Measurements from ENCODE around the gene BACE1-AS.
A peak's percentile ranks its signal among the peaks of the same experiment; 100 is the strongest.

Gene BACE1-AS

DNA sequence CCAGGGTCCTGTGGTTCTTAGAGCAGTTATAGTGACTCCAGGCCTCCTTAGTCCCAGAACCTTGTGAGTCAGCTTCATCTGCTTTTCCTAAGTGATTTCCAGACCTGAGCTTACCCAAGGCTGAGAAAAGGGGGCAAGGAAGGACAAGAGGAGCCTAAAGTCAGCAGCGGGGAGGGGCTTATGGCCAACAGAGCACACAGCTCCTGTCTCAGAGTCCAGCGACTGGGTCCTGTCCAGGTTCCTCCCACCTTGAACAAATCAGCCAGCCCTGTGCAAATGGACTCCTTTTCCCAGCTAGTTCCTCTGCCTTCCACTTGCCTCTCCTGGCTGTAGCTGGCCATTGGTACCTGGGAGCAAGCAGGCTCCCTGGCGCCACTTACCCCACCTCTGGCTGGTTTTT is 14.0 kb downstream of the BACE1-AS start:
- TF ChIP-seq, protein P1, sequence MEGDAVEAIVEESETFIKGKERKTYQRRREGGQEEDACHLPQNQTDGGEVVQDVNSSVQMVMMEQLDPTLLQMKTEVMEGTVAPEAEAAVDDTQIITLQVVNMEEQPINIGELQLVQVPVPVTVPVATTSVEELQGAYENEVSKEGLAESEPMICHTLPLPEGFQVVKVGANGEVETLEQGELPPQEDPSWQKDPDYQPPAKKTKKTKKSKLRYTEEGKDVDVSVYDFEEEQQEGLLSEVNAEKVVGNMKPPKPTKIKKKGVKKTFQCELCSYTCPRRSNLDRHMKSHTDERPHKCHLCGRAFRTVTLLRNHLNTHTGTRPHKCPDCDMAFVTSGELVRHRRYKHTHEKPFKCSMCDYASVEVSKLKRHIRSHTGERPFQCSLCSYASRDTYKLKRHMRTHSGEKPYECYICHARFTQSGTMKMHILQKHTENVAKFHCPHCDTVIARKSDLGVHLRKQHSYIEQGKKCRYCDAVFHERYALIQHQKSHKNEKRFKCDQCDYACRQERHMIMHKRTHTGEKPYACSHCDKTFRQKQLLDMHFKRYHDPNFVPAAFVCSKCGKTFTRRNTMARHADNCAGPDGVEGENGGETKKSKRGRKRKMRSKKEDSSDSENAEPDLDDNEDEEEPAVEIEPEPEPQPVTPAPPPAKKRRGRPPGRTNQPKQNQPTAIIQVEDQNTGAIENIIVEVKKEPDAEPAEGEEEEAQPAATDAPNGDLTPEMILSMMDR (IDR thresholded peaks at IDR 0.05) = no peak
- H3K4me3 ChIP-seq (ENCODE audit: low read depth in 1 of 2, low read length in 1 of 2) = no peak overlapping the region
- H3K27ac ChIP-seq = no peak overlapping the region

DNA sequence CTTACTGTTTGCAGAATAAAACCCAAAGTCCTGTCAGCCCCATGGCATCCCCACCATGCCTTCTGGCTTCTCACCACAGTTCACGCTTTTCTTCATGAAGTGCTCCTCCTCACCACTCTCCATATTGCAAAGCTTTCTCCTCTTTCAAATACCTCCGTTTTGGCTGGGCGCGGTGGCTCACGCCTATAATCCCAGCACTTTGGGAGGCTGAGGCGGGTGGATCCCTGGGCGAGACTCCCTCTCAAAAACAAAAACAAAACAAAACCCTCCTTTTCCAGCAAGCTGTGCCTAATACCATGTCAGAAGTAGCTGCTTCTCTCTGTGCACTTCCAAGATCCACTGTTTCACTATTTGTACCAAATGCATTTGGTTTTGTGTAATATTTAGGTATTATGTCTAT is 18.2 kb downstream of the BACE1-AS start:
- no peaks in the 10 kb centered on the region for H3K9me3 ChIP-seq

More for the DNA sequence above, 14.0 kb downstream of the BACE1-AS start:
- H3K4me1 ChIP-seq (ENCODE audit: control insufficient read depth in 1 of 2, insufficient read depth in 1 of 2, low read depth in 1 of 2, low read length in 1 of 2) = no peaks in the 10 kb centered on the region
- H3K36me3 ChIP-seq = no peaks in the 10 kb centered on the region
- no peaks in the 10 kb centered on the region for H3K27me3 ChIP-seq
- no peaks in the 10 kb centered on the region for H3K9me3 ChIP-seq

DNA sequence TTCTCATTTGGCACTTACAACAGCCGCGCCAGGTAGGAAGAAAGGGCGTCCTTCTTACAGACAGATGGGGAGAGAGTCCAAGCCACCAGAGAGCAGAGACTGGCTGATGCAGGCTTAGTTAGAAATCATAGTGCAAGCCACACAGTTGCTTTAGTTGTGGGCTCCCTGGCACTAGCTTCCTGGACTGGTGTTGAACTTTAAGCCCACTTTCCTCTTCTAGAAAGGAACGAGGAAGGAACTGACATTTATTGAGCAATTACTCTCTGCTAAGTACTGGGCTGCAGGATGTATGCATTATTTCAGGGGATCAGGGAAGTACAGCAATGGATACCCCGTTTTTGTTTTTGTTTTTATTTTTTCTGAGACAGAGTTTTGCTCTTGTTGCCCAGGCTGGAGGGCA is 21.9 kb downstream of the BACE1-AS start:
- Histone ChIP-seq H3K27ac (peak overlapping the region; percentile 25), H3K4me3 (ENCODE audit: low read depth in 1 of 2, low read length in 1 of 2) (no peak overlapping the region), H3K9me3 (no peaks in the 10 kb centered on the region), H3K4me1 (ENCODE audit: control insufficient read depth in 1 of 2, insufficient read depth in 1 of 2, low read depth in 1 of 2, low read length in 1 of 2) (peaks cover 37 to 38% of the 10 kb centered on the region in 2 experiments), H3K36me3 (no peaks in the 10 kb centered on the region), H3K27me3 (peaks cover 31% of the 10 kb centered on the region)
- TF ChIP-seq, protein P1 (IDR thresholded peaks at IDR 0.05) = no peak

More for the DNA sequence above, 18.2 kb downstream of the BACE1-AS start:
- H3K27ac ChIP-seq = no peak overlapping the region
- H3K27me3 ChIP-seq = no peaks in the 10 kb centered on the region
- no peaks in the 10 kb centered on the region for H3K36me3 ChIP-seq
- peaks cover 16 to 17% of the 10 kb centered on the region in 2 experiments for H3K4me1 ChIP-seq (ENCODE audit: control insufficient read depth in 1 of 2, insufficient read depth in 1 of 2, low read depth in 1 of 2, low read length in 1 of 2)
- TF ChIP-seq, protein P1 (IDR thresholded peaks at IDR 0.05) = no peak
- H3K4me3 ChIP-seq (ENCODE audit: low read depth in 1 of 2, low read length in 1 of 2) = no peak overlapping the region

DNA sequence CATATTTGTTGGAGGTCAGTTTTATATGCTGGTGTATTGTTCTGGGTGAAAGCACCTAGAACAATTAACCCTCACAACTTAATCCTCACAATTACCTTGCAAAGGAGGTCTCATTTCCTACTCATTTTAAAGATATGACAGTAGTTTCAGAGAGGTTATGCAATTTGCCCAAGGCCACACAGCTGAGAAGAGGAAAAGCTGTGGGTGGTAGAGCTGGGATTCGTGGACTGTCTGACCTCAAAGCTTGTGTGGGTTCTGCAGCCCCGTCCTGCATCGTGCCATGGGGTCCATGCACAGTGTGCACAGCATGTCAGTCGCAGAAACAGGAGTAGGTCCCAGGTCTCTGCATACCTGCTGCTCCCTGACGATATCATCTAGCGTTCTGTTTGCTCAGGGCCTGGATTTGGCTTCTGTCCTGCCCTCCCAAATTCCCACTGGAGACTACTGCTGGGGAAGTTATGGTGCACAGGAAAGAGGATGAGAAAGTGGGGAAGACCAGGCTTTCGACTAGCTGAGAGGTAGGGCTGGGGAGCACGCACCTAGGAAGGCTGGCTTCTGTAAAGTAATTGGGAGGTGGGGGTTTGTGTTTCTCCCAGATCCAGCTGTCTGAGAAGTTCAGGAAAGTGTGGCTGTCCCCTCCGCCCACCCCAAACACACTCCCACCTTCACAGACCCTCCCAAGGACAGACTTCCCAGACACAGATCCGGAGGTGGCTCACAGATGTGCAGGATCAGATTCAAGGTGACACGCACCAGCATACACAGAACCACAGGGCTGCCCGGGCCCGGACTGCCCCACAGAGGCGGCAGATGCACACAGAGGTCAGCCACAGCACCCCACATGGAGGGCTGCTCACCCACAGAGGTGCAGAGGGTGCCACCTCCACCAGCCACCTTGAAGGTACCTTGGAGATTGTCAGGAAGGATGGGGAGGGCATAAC is 23.0 kb downstream of the BACE1-AS start:
- peaks cover 37 to 38% of the 10 kb centered on the region in 2 experiments for H3K4me1 ChIP-seq (ENCODE audit: control insufficient read depth in 1 of 2, insufficient read depth in 1 of 2, low read depth in 1 of 2, low read length in 1 of 2)
- peaks cover 31% of the 10 kb centered on the region for H3K27me3 ChIP-seq
- no peaks in the 10 kb centered on the region for H3K9me3 ChIP-seq
- peak overlapping the region in 1 of 2 experiments; percentile 62 for H3K4me3 ChIP-seq (ENCODE audit: low read depth in 1 of 2, low read length in 1 of 2)
- H3K36me3 ChIP-seq = no peaks in the 10 kb centered on the region
- no peak overlapping the region for H3K27ac ChIP-seq
- TF ChIP-seq, protein P1 (IDR thresholded peaks at IDR 0.05) = no peak

DNA sequence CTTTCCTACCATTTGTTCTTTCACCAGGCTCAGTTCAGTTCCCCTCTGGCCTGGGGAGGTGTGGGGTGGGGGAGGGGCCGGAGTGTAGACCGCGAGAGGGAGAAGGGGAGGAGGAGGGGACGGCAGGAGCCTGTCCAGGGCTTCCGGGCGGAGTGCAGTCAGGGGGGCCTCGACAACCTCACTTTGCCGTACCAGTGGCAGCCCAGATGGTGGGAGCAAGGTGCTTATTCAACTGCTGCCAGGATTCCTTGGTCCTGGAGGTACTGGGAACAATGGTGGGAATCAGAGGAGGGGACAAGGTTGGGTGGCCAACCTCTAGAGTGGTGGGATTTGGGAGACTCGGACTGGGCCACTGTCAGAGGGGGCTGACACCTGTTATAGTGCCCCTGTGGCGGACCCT is 23.7 kb downstream of the BACE1-AS start:
- no peak overlapping the region for H3K27ac ChIP-seq
- TF ChIP-seq, protein P1 (IDR thresholded peaks at IDR 0.05) = no peak
- H3K4me1 ChIP-seq (ENCODE audit: control insufficient read depth in 1 of 2, insufficient read depth in 1 of 2, low read depth in 1 of 2, low read length in 1 of 2) = peaks cover 37 to 38% of the 10 kb centered on the region in 2 experiments
- H3K4me3 ChIP-seq (ENCODE audit: low read depth in 1 of 2, low read length in 1 of 2) = peak overlapping the region; percentile 39 to 62
- peaks cover 31% of the 10 kb centered on the region for H3K27me3 ChIP-seq
- H3K9me3 ChIP-seq = no peaks in the 10 kb centered on the region
- H3K36me3 ChIP-seq = no peaks in the 10 kb centered on the region

All from neutrophil (primary cell).